T-helper 2 cell treated with Interferon-gamma antibody and Interleukin-4, amounts not matched to agents 5 μg/mL and 100 μg/mL, for 36 hours (primary cell): ENCODE data around the gene DHX29.
A peak's percentile ranks its signal among the peaks of the same experiment; 100 is the strongest.

ENCODE experiments used
- DNase-seq: peaks from one replicate; pipeline ENCODE4 v3.0.0; 2021; ENCODE audit warnings: low spot score
- H3K27ac Mint-ChIP-seq: one replicate; pipeline ENCODE4 v1.8.0; 2021; ENCODE audit warnings: mild to moderate bottlenecking, mixed read lengths
- H3K27me3 Mint-ChIP-seq: one replicate; pipeline ENCODE4 v1.8.0; 2021; ENCODE audit warnings: low read depth, mixed read lengths
- H3K36me3 Mint-ChIP-seq: one replicate; pipeline ENCODE4 v1.8.0; 2021; ENCODE audit warnings: low read depth, mixed read lengths
- H3K4me1 Mint-ChIP-seq: one replicate; pipeline ENCODE4 v1.8.0; 2021; ENCODE audit warnings: low read depth, mixed read lengths
- H3K4me3 Mint-ChIP-seq: one replicate; pipeline ENCODE4 v1.8.0; 2022; ENCODE audit warnings: mild to moderate bottlenecking, moderate library complexity, mixed read lengths
- H3K9me3 Mint-ChIP-seq: one replicate; pipeline ENCODE4 v1.8.0; 2021; ENCODE audit warnings: mixed read lengths

Gene DHX29

GRCh38 chr5:55222092-55222984, 85.2 kb downstream of the DHX29 start:
- H3K27ac Mint-ChIP-seq: peak overlapping the region; percentile 12

GRCh38 chr5:55220433-55221185, 86.9 kb downstream of the DHX29 start:
- no peak overlapping the region for H3K27ac Mint-ChIP-seq
- no peak for DNase-seq
- no peaks in the 10 kb centered on the region for H3K9me3 Mint-ChIP-seq
- peaks cover 84% of the 10 kb centered on the region for H3K27me3 Mint-ChIP-seq
- H3K36me3 Mint-ChIP-seq: no peaks in the 10 kb centered on the region
- peaks cover 18% of the 10 kb centered on the region for H3K4me1 Mint-ChIP-seq
- peak overlapping the region; percentile 73 for H3K4me3 Mint-ChIP-seq

More at GRCh38 chr5:55222092-55222984, 85.2 kb downstream of the DHX29 start:
- peaks cover 85% of the 10 kb centered on the region for H3K27me3 Mint-ChIP-seq
- no peaks in the 10 kb centered on the region for H3K36me3 Mint-ChIP-seq
- no peaks in the 10 kb centered on the region for H3K9me3 Mint-ChIP-seq
- peaks cover 24% of the 10 kb centered on the region for H3K4me1 Mint-ChIP-seq
- DNase-seq: no peak
- H3K4me3 Mint-ChIP-seq: peak overlapping the region; percentile 37

- DNase-seq: no peak
- peaks cover 18% of the 10 kb centered on the region for H3K4me1 Mint-ChIP-seq
- no peak overlapping the region for H3K27ac Mint-ChIP-seq
- H3K27me3 Mint-ChIP-seq: peaks cover 75% of the 10 kb centered on the region
- no peaks in the 10 kb centered on the region for H3K36me3 Mint-ChIP-seq
- peak overlapping the region; percentile 73 for H3K4me3 Mint-ChIP-seq
- H3K9me3 Mint-ChIP-seq: no peaks in the 10 kb centered on the region
These were observed 87.7 kb downstream of the DHX29 start for GRCh38 chr5:55219770-55220169.

- no peak overlapping the region for H3K27ac Mint-ChIP-seq
- H3K36me3 Mint-ChIP-seq: no peaks in the 10 kb centered on the region
- H3K27me3 Mint-ChIP-seq: peaks cover 67% of the 10 kb centered on the region
- H3K4me1 Mint-ChIP-seq: peaks cover 18% of the 10 kb centered on the region
- no peaks in the 10 kb centered on the region for H3K9me3 Mint-ChIP-seq
- DNase-seq: no peak
- no peak overlapping the region for H3K4me3 Mint-ChIP-seq
These were observed 88.5 kb downstream of the DHX29 start for GRCh38 chr5:55218967-55219366.

GRCh38 chr5:55211184-55211874, 96.2 kb downstream of the DHX29 start:
- Mint-ChIP-seq H3K4me1 (peaks cover 1% of the 10 kb centered on the region), H3K4me3 (no peak overlapping the region), H3K27me3 (peaks cover 45% of the 10 kb centered on the region), H3K9me3 (no peaks in the 10 kb centered on the region), H3K36me3 (no peaks in the 10 kb centered on the region), H3K27ac (no peak overlapping the region)
- DNase-seq: no peak
